Urinary bladder (tissue), 4 donors: ENCODE measurements around the gene TP53BP1. TPM values are rescaled to one million over a fixed set of nuclear protein-coding genes. Genes with fewer than 3 reads are reported as not detected.
A peak's percentile ranks its signal among the peaks of the same experiment; 100 is the strongest.
"Not testable (repeated sequence)": the region's sequence is repeated elsewhere in the genome, so short reads cannot be mapped to it uniquely, and the experiment has no call there.

Experiments
- DNase-seq: peaks from one replicate; pipeline ENCODE4 v3.0.0-alpha.2; 2015; ENCODE audit errors: extremely low spot score
- H3K27ac ChIP-seq: one replicate; pipeline ENCODE4 v1.5.1; 2013; ENCODE audit warnings: low read depth, mild to moderate bottlenecking, moderate library complexity
- H3K36me3 ChIP-seq: one replicate; pipeline ENCODE4 v1.6.1; 2013; ENCODE audit warnings: mild to moderate bottlenecking, moderate library complexity; ENCODE audit not compliant: insufficient read depth
- H3K4me1 ChIP-seq: one replicate; pipeline ENCODE4 v1.6.1; 2013; ENCODE audit warnings: mild to moderate bottlenecking, moderate library complexity; ENCODE audit not compliant: insufficient read depth
- H3K4me3 ChIP-seq: one replicate; pipeline ENCODE4 v1.5.1; 2013; ENCODE audit warnings: low read depth, low read length
- WGBS: extraction: QIAGEN DNeasy Blood & Tissue Kit; methylation state at CpG from one replicate; pipeline ENCODE4 v1.1.7; 2013; 5-methylcytosine and 5-hydroxymethylcytosine counted together
- polyA plus RNA-seq: library from polyadenylated mRNA; stranded (reverse); fragments of 200-250 nt; gene quantifications from one replicate; pipeline ENCODE4 v1.2.3, GENCODE V29; 2013
- total RNA-seq: library from RNA; depleted of rRNA; stranded (reverse); fragments of >200 nt; gene quantifications from one replicate; pipeline ENCODE4 v1.2.3, GENCODE V29; 2014
- donor health status: healthy with polysubstance abuse.
- donor health status: healthy.

Gene TP53BP1
- total and polyA plus RNA-seq, 2 donors: 16.7 to 106 TPM

GRCh38 chr15:43408789-43409188, 84.2 kb downstream of the TP53BP1 start:
- Histone ChIP-seq H3K27ac (no peak overlapping the region), H3K4me1 (no peaks in the 10 kb centered on the region), H3K36me3 (peaks cover 13% of the 10 kb centered on the region), H3K4me3 (no peak overlapping the region)
- WGBS: 80% methylated on average over 4 of the region's 4 CpGs
- DNase-seq: no peak

- no peak overlapping the region for H3K4me3 ChIP-seq
- no peak for DNase-seq
- H3K36me3 ChIP-seq: peaks cover 12% of the 10 kb centered on the region
- no peaks in the 10 kb centered on the region for H3K4me1 ChIP-seq
- H3K27ac ChIP-seq: no peak overlapping the region
- WGBS: 86% methylated on average over 2 of the region's 2 CpGs
These were observed 86.1 kb downstream of the TP53BP1 start for GRCh38 chr15:43406808-43407207.

GRCh38 chr15:43406189-43406588, 86.8 kb downstream of the TP53BP1 start:
- DNase-seq: no peak
- no peaks in the 10 kb centered on the region for H3K4me1 ChIP-seq
- WGBS: 46% methylated on average over 2 of the region's 2 CpGs
- no peak overlapping the region for H3K27ac ChIP-seq
- H3K36me3 ChIP-seq: peaks cover 16% of the 10 kb centered on the region
- H3K4me3 ChIP-seq: no peak overlapping the region

GRCh38 chr15:43404130-43404529, 88.8 kb downstream of the TP53BP1 start:
- WGBS: 85% methylated on average over 5 of the region's 5 CpGs

GRCh38 chr15:43403616-43404015, 89.3 kb downstream of the TP53BP1 start:
- no peak overlapping the region for H3K4me3 ChIP-seq
- peaks cover 14% of the 10 kb centered on the region for H3K36me3 ChIP-seq
- no peak for DNase-seq
- no peak overlapping the region for H3K27ac ChIP-seq
- H3K4me1 ChIP-seq: no peaks in the 10 kb centered on the region
- WGBS: 83% methylated on average over 8 of the region's 8 CpGs

More at GRCh38 chr15:43404130-43404529, 88.8 kb downstream of the TP53BP1 start:
- Histone ChIP-seq H3K27ac (no peak overlapping the region), H3K36me3 (peaks cover 14% of the 10 kb centered on the region), H3K4me1 (no peaks in the 10 kb centered on the region), H3K4me3 (no peak overlapping the region)
- DNase-seq: no peak

- H3K4me3 ChIP-seq: no peak overlapping the region
- 86% methylated on average over 3 of the region's 3 CpGs for WGBS
- no peak overlapping the region for H3K27ac ChIP-seq
- H3K36me3 ChIP-seq: peaks cover 11% of the 10 kb centered on the region
- DNase-seq: no peak
- no peaks in the 10 kb centered on the region for H3K4me1 ChIP-seq
These were observed 90.7 kb downstream of the TP53BP1 start for GRCh38 chr15:43402255-43402654.

GRCh38 chr15:43393592-43393991, 99.4 kb downstream of the TP53BP1 start:
- not testable (repeated sequence) for DNase-seq, H3K27ac ChIP-seq
- 92% methylated on average over 6 of the region's 6 CpGs for WGBS

GRCh38 chr15:43390723-43391122, 102.2 kb downstream of the TP53BP1 start:
- DNase-seq: no peak
- 97% methylated on average over 8 of the region's 8 CpGs for WGBS
- no peak overlapping the region for H3K4me3 ChIP-seq
- peaks cover 4% of the 10 kb centered on the region for H3K36me3 ChIP-seq
- no peak overlapping the region for H3K27ac ChIP-seq
- H3K4me1 ChIP-seq: no peaks in the 10 kb centered on the region

More at GRCh38 chr15:43393592-43393991, 99.4 kb downstream of the TP53BP1 start:
- H3K4me1 ChIP-seq, H3K4me3 ChIP-seq, H3K36me3 ChIP-seq: not testable (repeated sequence)

- no peak overlapping the region for H3K27ac ChIP-seq
- 56% methylated on average over 2 of the region's 2 CpGs for WGBS
- peaks cover 4% of the 10 kb centered on the region for H3K36me3 ChIP-seq
These were observed 109.9 kb downstream of the TP53BP1 start for GRCh38 chr15:43383070-43383469.

GRCh38 chr15:43382310-43382709, 110.6 kb downstream of the TP53BP1 start:
- no peak overlapping the region for H3K27ac ChIP-seq
- WGBS: 85% methylated on average over 4 of the region's 4 CpGs
- DNase-seq: no peak
- no peak overlapping the region for H3K4me3 ChIP-seq
- H3K36me3 ChIP-seq: peaks cover 3% of the 10 kb centered on the region
- no peaks in the 10 kb centered on the region for H3K4me1 ChIP-seq

More at GRCh38 chr15:43383070-43383469, 109.9 kb downstream of the TP53BP1 start:
- DNase-seq: no peak
- Histone ChIP-seq H3K4me1 (no peaks in the 10 kb centered on the region), H3K4me3 (no peak overlapping the region)

- no peak overlapping the region for H3K27ac ChIP-seq
- H3K4me3 ChIP-seq: no peak overlapping the region
- H3K4me1 ChIP-seq: no peaks in the 10 kb centered on the region
- peaks cover 3% of the 10 kb centered on the region for H3K36me3 ChIP-seq
- no peak for DNase-seq
These were observed 114.4 kb downstream of the TP53BP1 start for GRCh38 chr15:43378601-43379000.

GRCh38 chr15:43376017-43376705, 116.8 kb downstream of the TP53BP1 start:
- Histone ChIP-seq H3K4me1 (no peaks in the 10 kb centered on the region), H3K36me3 (no peaks in the 10 kb centered on the region), H3K4me3 (no peak overlapping the region), H3K27ac (no peak overlapping the region)
- no peak for DNase-seq
- WGBS: 81% methylated on average over 13 of the region's 13 CpGs

- no peaks in the 10 kb centered on the region for H3K4me1 ChIP-seq
- no peaks in the 10 kb centered on the region for H3K36me3 ChIP-seq
- H3K27ac ChIP-seq: no peak within 1 kb of the TSS
- 3% methylated on average over 66 of the region's 66 CpGs for WGBS
- peak; percentile 33 for DNase-seq
- peak within 1 kb of the TSS; percentile 96 for H3K4me3 ChIP-seq
These were observed 121.7 kb downstream of the TP53BP1 start, which contains the start of the genes TUBGCP4 and ZSCAN29 for GRCh38 chr15:43370975-43371974. TSS of gene TUBGCP4 (plus strand) at chr15:43371101. CDS start at chr15:43371355, 254 bp downstream. TSS of gene ZSCAN29 (minus strand) at chr15:43371043. CDS start at chr15:43369913, 1,130 bp downstream.
